Measurements from ENCODE around the gene SLC29A1. TPM values are rescaled to one million over a fixed set of nuclear protein-coding genes. Genes with fewer than 3 reads are reported as not detected.

SLC29A1 gene
- total and polyA plus RNA-seq, 9 of the 15 experiments (the other 6 are each of a cell fraction or from before 2014, with no cell fraction given), result 18.9 to 170 (median 57.7) TPM

DNA sequence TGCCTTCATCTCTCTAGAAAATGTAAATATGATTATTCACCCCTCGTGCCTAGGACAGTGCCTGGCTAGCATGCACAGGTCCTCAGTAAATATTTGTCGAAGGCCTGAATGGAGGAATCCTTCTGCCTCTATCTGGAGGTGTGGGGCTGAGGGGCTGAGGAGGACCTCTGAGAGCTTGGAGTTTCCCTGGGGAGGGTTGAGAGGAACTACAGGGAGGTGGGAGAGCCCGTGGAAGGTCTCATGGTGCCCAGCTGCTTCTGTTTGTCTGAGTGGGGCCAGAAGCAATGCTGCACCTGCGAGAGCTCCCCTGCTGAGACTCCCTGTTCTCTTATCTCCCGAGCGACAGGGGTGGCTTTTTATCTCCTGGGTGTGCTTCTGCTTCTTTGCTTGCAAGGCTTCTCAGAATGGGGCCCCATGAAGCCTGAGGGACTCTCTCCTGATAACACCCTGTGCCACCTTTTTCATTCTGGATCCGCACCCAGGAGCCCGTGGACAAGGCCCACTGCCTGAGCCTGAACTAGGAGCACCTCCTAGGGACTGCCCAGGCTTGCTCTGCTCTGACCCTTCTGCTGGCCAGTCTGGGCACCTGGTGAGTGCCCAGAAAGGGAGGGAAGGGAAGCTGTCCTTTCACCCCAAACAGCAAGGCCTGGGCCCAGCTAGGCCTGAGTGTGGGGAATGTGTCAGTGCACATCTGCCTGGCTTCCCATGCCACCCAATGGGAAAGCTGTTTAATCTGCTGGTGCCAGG, 2.4 kb downstream of the SLC29A1 start (continued):
- TF ChIP-seq, protein P1, sequence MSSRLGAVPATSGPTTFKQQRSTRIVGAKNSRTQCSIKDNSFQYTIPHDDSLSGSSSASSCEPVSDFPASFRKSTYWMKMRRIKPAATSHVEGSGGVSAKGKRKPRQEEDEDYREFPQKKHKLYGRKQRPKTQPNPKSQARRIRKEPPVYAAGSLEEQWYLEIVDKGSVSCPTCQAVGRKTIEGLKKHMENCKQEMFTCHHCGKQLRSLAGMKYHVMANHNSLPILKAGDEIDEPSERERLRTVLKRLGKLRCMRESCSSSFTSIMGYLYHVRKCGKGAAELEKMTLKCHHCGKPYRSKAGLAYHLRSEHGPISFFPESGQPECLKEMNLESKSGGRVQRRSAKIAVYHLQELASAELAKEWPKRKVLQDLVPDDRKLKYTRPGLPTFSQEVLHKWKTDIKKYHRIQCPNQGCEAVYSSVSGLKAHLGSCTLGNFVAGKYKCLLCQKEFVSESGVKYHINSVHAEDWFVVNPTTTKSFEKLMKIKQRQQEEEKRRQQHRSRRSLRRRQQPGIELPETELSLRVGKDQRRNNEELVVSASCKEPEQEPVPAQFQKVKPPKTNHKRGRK (tag; IDR thresholded peaks at IDR 0.05), result no peak
- TF ChIP-seq ELF4 (CRISPR knock-in tag; IDR thresholded peaks at IDR 0.05) (0 out of 2 replicates have a peak, but pooled peaks have one; percentile 31), ZC3H8 (IDR thresholded peaks at IDR 0.05) (peak; percentile 12; the same call in 1 of the 2 replicates), ETV6 (IDR thresholded peaks at IDR 0.05; ENCODE audit: borderline replicate concordance in 1 of 2, low read depth in 2 of 2, low read length in 1 of 2) (0 out of 4 replicates have a peak, but pooled peaks of 1 of the 2 experiments have one; percentile 20), ETV6 (CRISPR knock-in tag; IDR thresholded peaks at IDR 0.05; ENCODE audit: borderline replicate concordance) (no peak), CHD1 (IDR thresholded peaks at IDR 0.05; ENCODE audit: low read length) (no peak), GATAD2A (IDR thresholded peaks at IDR 0.05) (peak; percentile 77), MTF1 (CRISPR knock-in tag; IDR thresholded peaks at IDR 0.05; ENCODE audit: borderline replicate concordance) (peak; percentile 40; the same call in 1 of the 2 replicates), ZNF79 (CRISPR knock-in tag; IDR thresholded peaks at IDR 0.05; ENCODE audit: low read depth) (0 out of 2 replicates have a peak, but pooled peaks have one; percentile 3), ZNF24 (IDR thresholded peaks at IDR 0.05) (0 out of 2 replicates have a peak, but pooled peaks have one; percentile 68), ZNF76 (CRISPR knock-in tag; IDR thresholded peaks at IDR 0.05; ENCODE audit: borderline replicate concordance) (no peak), NFE2 (IDR thresholded peaks at IDR 0.05; ENCODE audit: low read depth) (0 out of 2 replicates have a peak, but pooled peaks have one; percentile 17)
- TF ChIP-seq, protein P2, sequence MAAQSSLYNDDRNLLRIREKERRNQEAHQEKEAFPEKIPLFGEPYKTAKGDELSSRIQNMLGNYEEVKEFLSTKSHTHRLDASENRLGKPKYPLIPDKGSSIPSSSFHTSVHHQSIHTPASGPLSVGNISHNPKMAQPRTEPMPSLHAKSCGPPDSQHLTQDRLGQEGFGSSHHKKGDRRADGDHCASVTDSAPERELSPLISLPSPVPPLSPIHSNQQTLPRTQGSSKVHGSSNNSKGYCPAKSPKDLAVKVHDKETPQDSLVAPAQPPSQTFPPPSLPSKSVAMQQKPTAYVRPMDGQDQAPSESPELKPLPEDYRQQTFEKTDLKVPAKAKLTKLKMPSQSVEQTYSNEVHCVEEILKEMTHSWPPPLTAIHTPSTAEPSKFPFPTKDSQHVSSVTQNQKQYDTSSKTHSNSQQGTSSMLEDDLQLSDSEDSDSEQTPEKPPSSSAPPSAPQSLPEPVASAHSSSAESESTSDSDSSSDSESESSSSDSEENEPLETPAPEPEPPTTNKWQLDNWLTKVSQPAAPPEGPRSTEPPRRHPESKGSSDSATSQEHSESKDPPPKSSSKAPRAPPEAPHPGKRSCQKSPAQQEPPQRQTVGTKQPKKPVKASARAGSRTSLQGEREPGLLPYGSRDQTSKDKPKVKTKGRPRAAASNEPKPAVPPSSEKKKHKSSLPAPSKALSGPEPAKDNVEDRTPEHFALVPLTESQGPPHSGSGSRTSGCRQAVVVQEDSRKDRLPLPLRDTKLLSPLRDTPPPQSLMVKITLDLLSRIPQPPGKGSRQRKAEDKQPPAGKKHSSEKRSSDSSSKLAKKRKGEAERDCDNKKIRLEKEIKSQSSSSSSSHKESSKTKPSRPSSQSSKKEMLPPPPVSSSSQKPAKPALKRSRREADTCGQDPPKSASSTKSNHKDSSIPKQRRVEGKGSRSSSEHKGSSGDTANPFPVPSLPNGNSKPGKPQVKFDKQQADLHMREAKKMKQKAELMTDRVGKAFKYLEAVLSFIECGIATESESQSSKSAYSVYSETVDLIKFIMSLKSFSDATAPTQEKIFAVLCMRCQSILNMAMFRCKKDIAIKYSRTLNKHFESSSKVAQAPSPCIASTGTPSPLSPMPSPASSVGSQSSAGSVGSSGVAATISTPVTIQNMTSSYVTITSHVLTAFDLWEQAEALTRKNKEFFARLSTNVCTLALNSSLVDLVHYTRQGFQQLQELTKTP (IDR thresholded peaks at IDR 0.05; ENCODE audit: low read depth in 1 of 2, partially characterized antibody in 2 of 2), result peak in 1 of 2 experiments; percentile 87
- TF ChIP-seq, protein P3, sequence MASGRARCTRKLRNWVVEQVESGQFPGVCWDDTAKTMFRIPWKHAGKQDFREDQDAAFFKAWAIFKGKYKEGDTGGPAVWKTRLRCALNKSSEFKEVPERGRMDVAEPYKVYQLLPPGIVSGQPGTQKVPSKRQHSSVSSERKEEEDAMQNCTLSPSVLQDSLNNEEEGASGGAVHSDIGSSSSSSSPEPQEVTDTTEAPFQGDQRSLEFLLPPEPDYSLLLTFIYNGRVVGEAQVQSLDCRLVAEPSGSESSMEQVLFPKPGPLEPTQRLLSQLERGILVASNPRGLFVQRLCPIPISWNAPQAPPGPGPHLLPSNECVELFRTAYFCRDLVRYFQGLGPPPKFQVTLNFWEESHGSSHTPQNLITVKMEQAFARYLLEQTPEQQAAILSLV (tag; IDR thresholded peaks at IDR 0.05), result no peak
- TF ChIP-seq, protein P4, sequence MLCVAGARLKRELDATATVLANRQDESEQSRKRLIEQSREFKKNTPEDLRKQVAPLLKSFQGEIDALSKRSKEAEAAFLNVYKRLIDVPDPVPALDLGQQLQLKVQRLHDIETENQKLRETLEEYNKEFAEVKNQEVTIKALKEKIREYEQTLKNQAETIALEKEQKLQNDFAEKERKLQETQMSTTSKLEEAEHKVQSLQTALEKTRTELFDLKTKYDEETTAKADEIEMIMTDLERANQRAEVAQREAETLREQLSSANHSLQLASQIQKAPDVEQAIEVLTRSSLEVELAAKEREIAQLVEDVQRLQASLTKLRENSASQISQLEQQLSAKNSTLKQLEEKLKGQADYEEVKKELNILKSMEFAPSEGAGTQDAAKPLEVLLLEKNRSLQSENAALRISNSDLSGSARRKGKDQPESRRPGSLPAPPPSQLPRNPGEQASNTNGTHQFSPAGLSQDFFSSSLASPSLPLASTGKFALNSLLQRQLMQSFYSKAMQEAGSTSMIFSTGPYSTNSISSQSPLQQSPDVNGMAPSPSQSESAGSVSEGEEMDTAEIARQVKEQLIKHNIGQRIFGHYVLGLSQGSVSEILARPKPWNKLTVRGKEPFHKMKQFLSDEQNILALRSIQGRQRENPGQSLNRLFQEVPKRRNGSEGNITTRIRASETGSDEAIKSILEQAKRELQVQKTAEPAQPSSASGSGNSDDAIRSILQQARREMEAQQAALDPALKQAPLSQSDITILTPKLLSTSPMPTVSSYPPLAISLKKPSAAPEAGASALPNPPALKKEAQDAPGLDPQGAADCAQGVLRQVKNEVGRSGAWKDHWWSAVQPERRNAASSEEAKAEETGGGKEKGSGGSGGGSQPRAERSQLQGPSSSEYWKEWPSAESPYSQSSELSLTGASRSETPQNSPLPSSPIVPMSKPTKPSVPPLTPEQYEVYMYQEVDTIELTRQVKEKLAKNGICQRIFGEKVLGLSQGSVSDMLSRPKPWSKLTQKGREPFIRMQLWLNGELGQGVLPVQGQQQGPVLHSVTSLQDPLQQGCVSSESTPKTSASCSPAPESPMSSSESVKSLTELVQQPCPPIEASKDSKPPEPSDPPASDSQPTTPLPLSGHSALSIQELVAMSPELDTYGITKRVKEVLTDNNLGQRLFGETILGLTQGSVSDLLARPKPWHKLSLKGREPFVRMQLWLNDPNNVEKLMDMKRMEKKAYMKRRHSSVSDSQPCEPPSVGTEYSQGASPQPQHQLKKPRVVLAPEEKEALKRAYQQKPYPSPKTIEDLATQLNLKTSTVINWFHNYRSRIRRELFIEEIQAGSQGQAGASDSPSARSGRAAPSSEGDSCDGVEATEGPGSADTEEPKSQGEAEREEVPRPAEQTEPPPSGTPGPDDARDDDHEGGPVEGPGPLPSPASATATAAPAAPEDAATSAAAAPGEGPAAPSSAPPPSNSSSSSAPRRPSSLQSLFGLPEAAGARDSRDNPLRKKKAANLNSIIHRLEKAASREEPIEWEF (CRISPR knock-in tag; IDR thresholded peaks at IDR 0.05), result 0 out of 2 replicates have a peak, but pooled peaks have one; percentile 58
